ENCODE measurements around the gene SPRYD7.
"Not testable (repeated sequence)": the region's sequence is repeated elsewhere in the genome, so short reads cannot be mapped to it uniquely, and the experiment has no call there.

Gene SPRYD7, protein sequence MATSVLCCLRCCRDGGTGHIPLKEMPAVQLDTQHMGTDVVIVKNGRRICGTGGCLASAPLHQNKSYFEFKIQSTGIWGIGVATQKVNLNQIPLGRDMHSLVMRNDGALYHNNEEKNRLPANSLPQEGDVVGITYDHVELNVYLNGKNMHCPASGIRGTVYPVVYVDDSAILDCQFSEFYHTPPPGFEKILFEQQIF

GRCh38 chr13:49936075-49936967 is at the start of gene SPRYD7:
SPRYD7 (minus strand) TSS chr13:49936340; CDS start chr13:49936235, 105 bp downstream.
- peak; percentile 99 for DNase-seq (ENCODE audit: low read depth)

DNA sequence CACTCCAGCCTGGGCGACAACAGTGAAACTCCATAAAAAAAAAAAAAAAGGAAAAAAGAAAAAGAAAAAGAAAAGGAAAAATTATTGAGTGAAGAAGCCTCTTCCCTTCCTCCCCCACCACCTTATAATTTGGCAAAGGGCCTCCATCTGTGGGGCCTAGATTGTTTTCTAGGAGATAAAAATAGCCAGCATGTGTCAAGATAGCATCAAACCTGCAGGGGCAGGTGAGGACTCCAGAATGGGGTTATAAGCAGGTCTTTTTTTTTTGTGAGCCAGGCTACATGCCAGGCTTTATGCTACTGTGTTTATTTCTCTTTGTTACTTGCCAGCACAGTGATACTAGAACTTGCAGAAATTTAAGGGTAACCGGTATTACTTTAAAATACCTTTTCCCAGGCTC is 49.0 kb upstream of the SPRYD7 start:
- no peak for DNase-seq (ENCODE audit: low read depth)

DNA sequence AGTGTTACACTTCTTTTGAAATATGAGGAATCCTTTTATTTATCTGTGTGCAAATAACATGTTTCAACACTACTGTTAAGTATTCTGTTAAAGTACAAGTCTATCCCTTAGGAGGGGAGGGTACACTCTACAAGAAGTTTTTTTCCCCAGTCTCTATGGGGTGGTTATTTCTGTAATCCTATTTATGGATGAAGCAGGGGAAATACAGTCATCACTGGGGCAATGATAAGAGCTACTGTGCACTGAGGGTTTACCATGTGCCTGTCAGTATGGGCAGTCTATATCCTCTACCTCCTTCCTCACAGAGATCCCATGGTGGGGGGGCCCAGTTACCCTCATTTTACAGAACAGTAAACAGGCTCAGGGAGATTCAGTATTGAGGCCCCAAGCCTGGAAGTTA is 44.1 kb upstream of the SPRYD7 start:
- no peak for DNase-seq (ENCODE audit: low read depth)

GRCh38 chr13:49977992-49978391 is 41.9 kb upstream of the SPRYD7 start:
- DNase-seq (ENCODE audit: low read depth), result no peak

DNA sequence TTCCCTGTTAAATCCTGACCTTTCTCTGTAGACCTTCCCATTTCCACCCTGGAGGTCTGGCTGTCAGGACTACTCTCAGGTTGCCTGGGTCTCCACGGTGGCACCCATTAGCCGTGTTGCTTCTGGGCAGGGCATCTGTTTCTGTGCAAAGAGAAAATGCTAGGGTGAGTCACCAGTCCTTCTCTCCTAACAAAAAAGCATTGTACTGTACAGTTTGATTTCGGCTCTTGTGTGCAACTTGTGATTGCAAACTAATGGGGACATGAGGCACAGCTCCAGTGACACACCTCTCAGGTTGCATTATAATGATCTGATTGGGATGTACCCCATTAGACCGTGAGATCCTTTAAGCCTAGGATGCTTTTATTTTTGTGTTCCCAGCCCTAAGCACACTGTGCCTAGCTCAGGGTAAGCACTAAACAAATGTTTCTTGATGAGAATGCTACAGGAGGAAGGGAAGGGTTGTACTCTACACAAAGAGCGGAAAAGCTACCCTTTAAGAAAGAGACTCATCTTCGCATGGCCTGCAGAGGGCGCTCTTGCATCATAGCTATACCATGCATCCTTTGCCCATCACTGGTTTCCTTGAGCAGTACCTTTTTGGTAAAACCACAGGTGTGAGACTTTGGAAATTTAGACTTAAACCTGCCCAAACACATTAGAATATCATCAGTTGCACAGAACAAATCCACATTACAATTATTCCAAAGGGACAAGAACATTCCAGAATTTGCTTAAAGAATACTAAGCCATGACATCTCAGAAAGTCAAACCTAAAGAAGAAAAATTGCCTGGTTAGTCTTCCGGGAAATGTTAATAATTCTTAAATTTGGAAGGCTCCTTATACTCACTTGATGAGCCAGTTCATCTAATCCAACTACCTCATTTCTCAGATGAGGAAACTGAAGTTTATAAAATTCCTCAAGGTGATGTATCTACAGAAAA is 40.4 kb upstream of the SPRYD7 start:
- DNase-seq (ENCODE audit: low read depth), result peak; percentile 51

DNA sequence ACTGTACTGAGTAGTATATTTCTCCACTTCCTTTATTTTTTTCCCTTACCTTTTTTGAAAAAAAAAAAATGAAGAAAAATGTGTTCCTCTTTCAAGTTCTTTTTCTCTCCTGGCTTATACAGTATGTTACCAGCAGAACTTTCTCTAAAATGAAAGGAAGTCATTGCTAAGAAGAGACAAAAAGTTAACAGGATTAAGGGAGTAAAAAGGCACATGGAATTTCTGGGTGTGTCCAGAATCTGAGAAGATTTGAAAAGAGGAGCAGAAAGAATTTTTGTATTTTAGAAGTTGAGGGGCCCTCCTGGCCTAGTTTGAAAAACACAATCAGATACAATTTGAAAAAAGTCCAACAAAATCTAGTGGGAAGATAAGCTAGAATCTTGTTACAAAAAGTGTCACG is 39.7 kb upstream of the SPRYD7 start:
- DNase-seq (ENCODE audit: low read depth), result no peak

DNA sequence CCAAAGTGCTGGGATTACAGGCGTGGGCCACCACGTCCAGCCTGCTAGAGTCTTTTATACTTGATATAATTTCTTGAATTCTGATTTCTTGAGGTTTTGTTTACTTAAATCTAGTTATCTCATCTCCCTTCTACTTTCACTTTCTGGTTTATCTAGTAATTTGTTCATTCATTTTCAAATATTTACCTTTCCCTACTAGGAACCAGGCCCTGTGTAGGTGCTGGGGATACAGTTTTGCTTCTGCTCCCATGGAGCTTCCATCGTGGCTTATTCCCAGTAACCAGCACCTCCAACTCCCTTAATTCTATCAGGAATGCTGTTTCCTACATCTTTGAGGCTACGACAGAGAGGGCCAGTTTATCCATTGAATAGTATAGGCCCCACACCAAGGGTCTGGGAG is 36.6 kb upstream of the SPRYD7 start:
- DNase-seq (ENCODE audit: low read depth), result no peak

DNA sequence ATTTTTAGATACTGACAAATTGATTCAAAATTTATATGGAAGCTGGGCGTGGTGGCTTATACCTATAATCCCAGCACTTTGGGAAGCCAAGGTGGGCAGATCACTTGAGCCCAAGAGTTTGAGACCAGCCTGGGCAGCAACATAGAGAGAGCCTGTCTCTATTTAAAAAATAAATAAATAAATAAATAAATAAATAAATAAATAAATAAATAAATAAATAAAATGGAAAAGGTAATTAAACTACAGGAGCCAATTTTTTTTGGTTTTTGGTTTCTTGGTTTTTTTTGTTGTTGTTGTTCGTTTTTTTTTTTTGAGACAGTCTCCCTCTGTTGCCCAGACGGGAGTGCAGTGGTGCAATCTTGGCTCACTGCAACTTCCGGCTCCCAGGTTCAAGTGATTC is 31.3 kb upstream of the SPRYD7 start:
- DNase-seq (ENCODE audit: low read depth), result no peak

- peak; percentile 29 for DNase-seq (ENCODE audit: low read depth)
These were observed 22.2 kb upstream of the SPRYD7 start for GRCh38 chr13:49958321-49958720.

- no peak for DNase-seq (ENCODE audit: low read depth)
These were observed 20.0 kb upstream of the SPRYD7 start for GRCh38 chr13:49956131-49956530.

GRCh38 chr13:49954674-49955455 is 18.7 kb upstream of the SPRYD7 start:
- peak; percentile 60 for DNase-seq (ENCODE audit: low read depth)

- DNase-seq (ENCODE audit: low read depth), result no peak
These were observed 17.4 kb upstream of the SPRYD7 start for GRCh38 chr13:49953560-49953959.

DNA sequence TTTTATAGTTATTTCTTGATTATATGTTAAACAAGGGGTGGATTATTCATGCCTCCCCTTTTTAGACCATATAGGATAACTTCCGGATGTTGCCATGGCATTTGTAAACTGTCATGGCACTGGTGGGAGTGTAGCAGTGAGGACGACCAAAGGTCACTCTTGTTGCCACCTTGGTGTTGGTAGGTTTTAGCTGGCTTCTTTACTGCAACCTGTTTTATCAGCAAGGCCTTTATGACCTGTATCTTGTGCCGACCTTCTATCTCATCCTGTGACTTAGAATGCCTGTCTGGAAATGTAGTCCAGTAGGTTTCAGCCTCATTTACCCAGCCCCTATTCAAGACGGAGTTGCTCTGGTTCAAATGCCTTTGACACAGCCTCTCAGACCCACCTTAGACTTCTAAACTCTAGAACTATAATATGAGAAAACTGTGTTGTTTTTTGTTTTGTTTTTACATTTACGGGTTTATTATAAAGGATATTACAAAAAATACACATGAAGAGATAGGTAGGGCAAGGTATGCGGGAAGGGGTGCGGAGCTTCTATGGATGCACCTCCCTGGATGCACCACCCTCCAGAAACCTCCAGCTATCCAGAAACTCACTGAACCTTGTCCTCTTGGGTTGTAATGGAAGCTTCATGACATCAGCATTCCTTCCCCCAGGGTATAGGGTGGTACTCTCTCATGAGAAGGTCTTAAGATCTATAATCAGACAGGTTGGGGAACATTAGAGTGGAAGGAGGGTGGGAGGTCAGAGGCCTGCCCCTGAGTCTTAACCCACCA is 15.8 kb upstream of the SPRYD7 start:
- no peak for DNase-seq (ENCODE audit: low read depth)

- DNase-seq (ENCODE audit: low read depth), result not testable (repeated sequence)
These were observed 12.7 kb upstream of the SPRYD7 start for GRCh38 chr13:49948777-49949270.

DNA sequence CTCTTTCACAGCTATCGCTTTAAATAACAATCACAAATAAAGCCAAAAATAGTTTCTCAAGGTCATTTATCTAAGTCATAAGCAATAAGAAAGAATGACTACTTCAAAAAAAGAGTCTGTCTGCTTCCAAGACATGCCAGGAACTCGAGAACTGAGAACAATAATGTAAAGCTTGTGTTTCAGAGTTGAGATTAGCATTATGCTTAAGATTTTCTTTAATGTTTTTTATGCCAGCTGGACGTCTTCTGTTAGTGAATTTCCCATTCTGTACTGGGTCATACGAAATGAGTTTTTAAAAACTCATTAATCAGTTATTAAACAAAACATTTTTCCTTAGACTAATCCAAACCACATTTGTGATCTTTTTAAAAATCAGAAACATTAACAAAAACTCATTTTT is 3.2 kb upstream of the SPRYD7 start:
- DNase-seq (ENCODE audit: low read depth), result no peak

DNA sequence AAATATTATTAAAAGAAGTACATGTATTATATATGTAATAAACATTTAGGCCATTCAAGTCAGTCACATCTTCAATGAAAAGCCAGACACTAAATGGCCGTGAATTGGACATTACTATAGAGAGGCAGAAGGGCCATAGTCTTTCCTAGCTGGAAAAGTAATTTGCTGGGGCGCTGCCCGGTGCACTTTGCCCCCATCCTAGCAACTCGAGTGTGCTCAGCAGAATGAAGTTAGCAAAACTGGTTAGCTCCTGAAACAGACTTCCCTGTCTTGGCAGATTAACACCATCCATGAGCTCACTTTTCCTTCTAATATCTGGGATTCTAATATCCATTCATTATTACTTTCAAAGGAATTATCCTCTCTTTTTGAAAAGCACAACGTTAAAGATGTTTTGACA is 2.8 kb upstream of the SPRYD7 start:
- no peak for DNase-seq (ENCODE audit: low read depth)

GRCh38 chr13:49938314-49938713 is 2.2 kb upstream of the SPRYD7 start:
- DNase-seq (ENCODE audit: low read depth), result no peak

- DNase-seq (ENCODE audit: low read depth), result no peak
These were observed 781 bp upstream of the SPRYD7 start for GRCh38 chr13:49936968-49937273.

- DNase-seq (ENCODE audit: low read depth), result peak; percentile 67
These were observed 717 bp downstream of the SPRYD7 start for GRCh38 chr13:49935171-49936074.

DNA sequence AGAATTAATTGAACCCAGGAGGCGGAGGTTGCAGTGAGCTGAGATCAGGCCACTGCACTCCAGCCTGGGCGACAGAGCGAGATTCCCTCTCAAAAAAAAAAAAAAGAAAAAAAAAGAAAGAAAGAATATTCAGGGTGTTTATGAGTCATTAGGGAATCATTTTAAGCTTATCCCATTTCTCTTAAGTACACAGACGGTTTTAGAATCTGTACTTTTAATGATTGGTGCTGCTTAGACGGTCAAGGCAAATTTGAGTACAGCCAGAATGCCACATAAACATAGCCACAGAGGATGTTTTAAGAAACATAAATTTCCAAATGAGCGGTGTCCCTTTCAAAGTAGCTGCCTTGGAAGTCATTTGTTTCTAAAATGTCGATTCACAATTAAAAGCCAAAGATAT is 2.6 kb downstream of the SPRYD7 start:
- no peak for DNase-seq (ENCODE audit: low read depth)

Measured in fibroblast of gingiva (primary cell).